Right lobe of liver (tissue), 6 donors: ENCODE measurements around the gene CCSER1. TPM values are rescaled to one million over a fixed set of nuclear protein-coding genes. Genes with fewer than 3 reads are reported as not detected.
"Not testable (repeated sequence)": the region's sequence is repeated elsewhere in the genome, so short reads cannot be mapped to it uniquely, and the experiment has no call there.

ENCODE experiments used
- ATAC-seq, 4 donors: fragments of 200-7000 bp; cut with Tn5 transposase; one replicate each; pipeline ENCODE4 v1.9.1; 2020; ENCODE audit warnings: mild to moderate bottlenecking in 4 of 4, moderate library complexity in 4 of 4
- DNase-seq, 3 donors: peaks; one replicate each; pipeline ENCODE4 v3.0.0-alpha.2; 2020
- H3K27ac ChIP-seq, 3 donors: fragments of 200-600 bp; one replicate each; pipeline ENCODE4 v1.8.0; 2022
- H3K27me3 ChIP-seq, 2 donors: fragments of 200-600 bp; one replicate each; pipeline ENCODE4 v1.8.0; 2022
- H3K36me3 ChIP-seq, 4 donors: fragments of 200-600 bp; sonication (generic) in 1 of 4; one replicate each; pipeline versions ENCODE4 v1.5.1 to v1.8.0; 2017 to 2022; ENCODE audit warnings: control low read depth in 1 of 4
- H3K4me1 ChIP-seq, 4 donors: fragments of 200-600 bp; sonication (generic) in 1 of 4; one replicate each; pipeline versions ENCODE4 v1.5.1 to v1.8.0; 2017 to 2022; ENCODE audit warnings: control low read depth in 1 of 4
- H3K4me3 ChIP-seq, 3 donors: fragments of 200-600 bp; one replicate each; pipeline ENCODE4 v1.8.0; 2022
- H3K9me3 ChIP-seq, 4 donors: fragments of 200-600 bp; sonication (generic) in 1 of 4; one replicate each; pipeline versions ENCODE4 v1.5.1 to v1.8.0; 2017 to 2022; ENCODE audit warnings: control low read depth in 1 of 4
- CTCF ChIP-seq, 4 donors: fragments of 200-600 bp in 3 of 4; fragments of 450-650 bp in 1 of 4; IDR thresholded peaks; one replicate each; pipeline versions ENCODE4 v1.5.1 to v1.8.0; 2016 to 2022; ENCODE audit warnings: antibody characterized with exemption in 4 of 4, mild to moderate bottlenecking in 2 of 4
- POLR2A ChIP-seq: fragments of 450-650 bp; IDR thresholded peaks from one replicate; pipeline ENCODE4 v1.6.1; 2017; ENCODE audit warnings: antibody characterized with exemption, mild to moderate bottlenecking
- WGBS: methylation state at CpG from one replicate; pipeline ENCODE4 v1.1.6; 2018; ENCODE audit warnings: low coverage, low lambda C conversion rate; ENCODE audit not compliant: insufficient coverage; ENCODE audit errors: missing lambda C conversion rate; 5-methylcytosine and 5-hydroxymethylcytosine counted together
- intact Hi-C, 2 donors: fragments of 100-400 bp; cut with DNase I; formaldehyde crosslinking; loops; one replicate each; pipeline versions ENCODE4 v1.11.2 to v1.14.1; 2022
- total RNA-seq, 6 experiments: library from RNA; depleted of rRNA in 2 of 6; stranded (reverse); fragments of >200 nt in 2 of 6; fragmentation: NEBNext Ultra II Directional in 3 of 6; extraction: Animal tissue kit (Norgen Biotek cat#: 25700) in 3 of 6; gene quantifications; one replicate each; pipeline versions ENCODE4 v1.1.0 to v1.2.4, GENCODE V29; 2016 to 2023
- donor health status: DM: no; HTN: yes; CAD: no.
- donor health status: DM: no; HTN: no; CAD: no.
- donor health status: DM: no; HTN: no; CAD: no.
- donor health status: DM: no; HTN: yes; CAD: no.
- donor health status: DM: no; HTN: yes; CAD: no.

CCSER1 gene
- total RNA-seq, 6 experiments from 2014 or later: 0.15 to 1.00 (median 0.65) TPM

- intact Hi-C loops: no loop called here
- TF ChIP-seq CTCF (IDR thresholded peaks at IDR 0.05) (no peak), POLR2A (no peak)
- Histone ChIP-seq H3K4me3 (no peak overlapping the region), H3K4me1 (no peaks in the 10 kb centered on the region), H3K27me3 (no peaks in the 10 kb centered on the region), H3K36me3 (no peaks in the 10 kb centered on the region), H3K9me3 (no peaks in the 10 kb centered on the region), H3K27ac (no peak overlapping the region)
- ATAC-seq: no peak
- no peak for DNase-seq
Measured at GRCh38 chr4:91345632-91346031, 1218.4 kb downstream of the CCSER1 start.

- DNase-seq, H3K27ac ChIP-seq, H3K4me3 ChIP-seq, H3K36me3 ChIP-seq, H3K4me1 ChIP-seq, H3K9me3 ChIP-seq, H3K27me3 ChIP-seq, ATAC-seq, intact Hi-C loops: not testable (repeated sequence)
- WGBS: 62% methylated on average over 2 of the region's 4 CpGs
Measured at GRCh38 chr4:91356496-91356895, 1229.3 kb downstream of the CCSER1 start.

- WGBS: 51% methylated on average over 3 of the region's 3 CpGs
- H3K27ac ChIP-seq: not testable (repeated sequence)
Measured at GRCh38 chr4:91358016-91358415, 1230.8 kb downstream of the CCSER1 start.

GRCh38 chr4:91358621-91359020 lies 1231.4 kb downstream of the CCSER1 start:
- DNase-seq, ATAC-seq, H3K4me1 ChIP-seq, H3K27ac ChIP-seq, intact Hi-C loops, H3K27me3 ChIP-seq, H3K9me3 ChIP-seq, H3K4me3 ChIP-seq, H3K36me3 ChIP-seq: not testable (repeated sequence)
- WGBS: 74% methylated on average over 7 of the region's 13 CpGs

More at GRCh38 chr4:91358016-91358415, 1230.8 kb downstream of the CCSER1 start:
- H3K9me3 ChIP-seq, DNase-seq, H3K4me3 ChIP-seq, ATAC-seq, H3K27me3 ChIP-seq, H3K4me1 ChIP-seq, H3K36me3 ChIP-seq, intact Hi-C loops: not testable (repeated sequence)

GRCh38 chr4:91359041-91360031 lies 1232.1 kb downstream of the CCSER1 start:
- intact Hi-C loops: no loop called here
- Histone ChIP-seq H3K27ac (no peak overlapping the region), H3K4me3 (no peak overlapping the region), H3K4me1 (no peaks in the 10 kb centered on the region), H3K36me3 (no peaks in the 10 kb centered on the region), H3K9me3 (no peaks in the 10 kb centered on the region), H3K27me3 (no peaks in the 10 kb centered on the region)
- no peak for DNase-seq
- no peak for TF ChIP-seq CTCF (IDR thresholded peaks at IDR 0.05)
- no peak for TF ChIP-seq POLR2A
- ATAC-seq: no peak
- WGBS: 51% methylated on average over 8 of the region's 8 CpGs

GRCh38 chr4:91362125-91362524 lies 1234.9 kb downstream of the CCSER1 start:
- Histone ChIP-seq H3K27me3 (no peaks in the 10 kb centered on the region), H3K4me3 (no peak overlapping the region), H3K9me3 (no peaks in the 10 kb centered on the region), H3K4me1 (no peaks in the 10 kb centered on the region), H3K36me3 (no peaks in the 10 kb centered on the region), H3K27ac (no peak overlapping the region)
- intact Hi-C loops: no loop called here
- DNase-seq: no peak
- 18% methylated on average over 1 of the region's 1 CpG for WGBS
- no peak for ATAC-seq
- TF ChIP-seq POLR2A (no peak), CTCF (IDR thresholded peaks at IDR 0.05) (no peak)
